Mononuclear cell (primary cell): ENCODE results near the gene KRT28. TPM values are rescaled to one million over a fixed set of nuclear protein-coding genes. Genes with fewer than 3 reads are reported as not detected.
"Not testable (repeated sequence)": the region's sequence is repeated elsewhere in the genome, so short reads cannot be mapped to it uniquely, and the experiment has no call there.

Source experiments
- H3K27me3 ChIP-seq: 2 replicates; pipeline ENCODE4 v1.6.0; 2011; ENCODE audit warnings: low read length, control low read depth; ENCODE audit not compliant: insufficient read depth
- H3K4me1 ChIP-seq: 2 replicates; pipeline ENCODE4 v1.5.1; 2011; ENCODE audit warnings: mild to moderate bottlenecking, low read length, control low read depth; ENCODE audit not compliant: insufficient read depth
- H3K4me3 ChIP-seq: 2 replicates; pipeline ENCODE4 v1.5.1; 2011; ENCODE audit warnings: mild to moderate bottlenecking, low read length, moderate library complexity
- H3K9me3 ChIP-seq: 2 replicates; pipeline ENCODE4 v1.5.1; 2011; ENCODE audit warnings: low read depth, mild to moderate bottlenecking, control low read depth, low read length
- total RNA-seq: library from RNA; depleted of rRNA; stranded (reverse); fragments of >200 nt; gene quantifications from one replicate; pipeline ENCODE4 v1.2.3, GENCODE V29; 2012

KRT28 gene
- total RNA-seq, 1 donor = not detected

GRCh38 chr17:40824015-40824832, 24.5 kb upstream of the KRT28 start:
- Histone ChIP-seq H3K9me3 (no peaks in the 10 kb centered on the region), H3K4me3 (no peak overlapping the region), H3K4me1 (peaks cover 4% of the 10 kb centered on the region), H3K27me3 (peaks cover 3% of the 10 kb centered on the region)

- Histone ChIP-seq H3K4me1 (peaks cover 10% of the 10 kb centered on the region), H3K9me3 (no peaks in the 10 kb centered on the region), H3K27me3 (peaks cover 3% of the 10 kb centered on the region), H3K4me3 (no peak within 1 kb of the TSS)
Measured at GRCh38 chr17:40822132-40822812, 22.5 kb upstream of the KRT28 start, which contains the start of gene KRT10. Gene KRT10, minus strand, starts transcription at chr17:40822614. Its CDS starts 29 bp downstream, at chr17:40822585.

DNA sequence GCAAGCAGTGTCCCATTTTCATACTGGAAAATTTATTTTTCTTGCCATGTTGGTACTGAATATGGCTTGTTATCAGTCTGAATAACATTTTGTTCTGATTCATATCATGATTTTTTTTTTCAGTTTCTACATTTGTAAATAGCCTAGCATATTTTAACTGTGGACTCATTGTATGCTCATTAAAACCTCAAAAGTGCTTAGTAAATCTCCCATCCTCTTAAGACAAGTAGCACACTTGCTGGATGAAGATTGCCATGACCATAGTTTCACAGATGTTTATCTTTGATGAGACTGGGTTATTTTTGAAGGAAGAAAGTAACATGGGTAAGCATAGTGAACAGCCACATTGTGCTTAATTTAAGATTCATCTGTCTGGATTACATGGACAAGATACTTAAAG, 21.8 kb upstream of the KRT28 start:
- peaks cover 10% of the 10 kb centered on the region for H3K4me1 ChIP-seq
- H3K4me3 ChIP-seq = no peak overlapping the region
- H3K27me3 ChIP-seq = peaks cover 3% of the 10 kb centered on the region
- no peaks in the 10 kb centered on the region for H3K9me3 ChIP-seq

GRCh38 chr17:40820228-40820838, 20.6 kb upstream of the KRT28 start:
- H3K27me3 ChIP-seq = peaks cover 3% of the 10 kb centered on the region
- H3K9me3 ChIP-seq = no peaks in the 10 kb centered on the region
- H3K4me3 ChIP-seq = no peak overlapping the region
- H3K4me1 ChIP-seq = peaks cover 10% of the 10 kb centered on the region

DNA sequence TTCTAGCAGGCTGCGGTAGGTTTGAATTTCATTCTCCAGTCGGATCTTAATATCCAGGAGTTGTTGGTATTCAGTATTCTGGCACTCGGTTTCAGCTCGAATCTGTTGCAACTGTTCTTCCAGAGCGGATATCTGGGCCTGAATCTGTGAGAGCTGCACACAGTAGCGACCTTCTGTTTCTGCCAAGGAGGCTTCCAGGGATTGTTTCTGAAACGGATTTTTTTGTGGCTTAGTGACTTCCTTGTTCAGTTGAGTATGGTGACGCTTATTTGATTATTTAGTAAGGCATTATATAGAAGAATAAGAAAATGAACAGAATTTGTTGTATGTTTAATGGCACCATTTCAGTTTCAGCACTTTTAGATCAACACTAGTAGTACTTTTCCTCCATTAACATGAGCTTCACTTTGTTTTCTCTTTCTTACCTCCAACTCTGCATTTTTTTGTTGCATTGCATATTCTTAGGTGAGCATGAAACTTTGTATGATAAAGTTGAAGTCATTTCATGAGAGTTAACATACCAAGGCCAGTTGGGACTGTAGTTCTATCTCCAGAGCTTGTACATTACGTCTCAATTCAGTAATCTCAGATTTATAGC, 19.9 kb upstream of the KRT28 start:
- H3K9me3 ChIP-seq = no peaks in the 10 kb centered on the region
- H3K4me3 ChIP-seq = peak overlapping the region; percentile 70
- H3K4me1 ChIP-seq = peaks cover 10% of the 10 kb centered on the region
- H3K27me3 ChIP-seq = peaks cover 8% of the 10 kb centered on the region

DNA sequence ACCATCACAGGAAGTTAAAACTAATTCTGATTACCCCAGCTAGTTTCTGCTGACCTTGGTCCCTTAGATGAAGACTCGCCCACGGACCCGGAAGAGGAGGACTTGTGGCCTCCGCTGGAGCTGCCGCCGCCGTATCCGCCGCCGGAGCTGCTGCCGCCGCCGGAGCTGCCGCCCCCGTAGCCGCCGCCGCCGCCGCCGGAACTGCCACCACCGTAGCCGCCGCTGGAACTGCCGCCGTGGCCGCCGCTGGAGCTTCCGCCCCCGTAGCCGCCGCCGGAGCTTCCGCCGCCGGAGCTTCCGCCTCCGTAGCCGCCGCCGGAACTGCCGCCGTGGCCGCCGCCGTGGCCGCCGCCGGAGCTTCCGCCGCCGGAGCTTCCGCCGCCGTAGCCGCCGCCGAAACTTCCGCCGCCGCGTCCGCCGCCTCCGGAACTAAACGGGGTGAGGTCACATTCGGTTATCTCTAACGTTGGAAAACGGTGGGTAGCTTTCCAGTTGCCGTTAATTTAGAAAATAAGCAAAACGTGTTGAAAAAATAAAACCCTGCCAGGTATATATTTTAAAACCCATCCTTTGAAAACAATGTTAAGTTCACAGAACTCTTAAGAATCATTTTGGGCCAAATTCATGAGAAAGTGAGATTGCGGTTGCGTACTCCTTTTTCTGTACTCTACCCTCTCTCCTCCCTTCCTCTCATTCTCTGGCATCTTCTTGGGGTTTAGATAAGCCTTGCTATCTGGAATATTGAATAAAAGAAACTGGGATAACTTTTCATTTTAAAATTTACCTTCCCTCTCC, 19.2 kb upstream of the KRT28 start:
- Histone ChIP-seq H3K27me3 (peaks cover 10% of the 10 kb centered on the region), H3K4me1 (peaks cover 10% of the 10 kb centered on the region), H3K4me3 (peak overlapping the region; percentile 70), H3K9me3 (no peaks in the 10 kb centered on the region)

GRCh38 chr17:40818343-40818732, 18.6 kb upstream of the KRT28 start:
- H3K4me3 ChIP-seq = peak overlapping the region; percentile 70

DNA sequence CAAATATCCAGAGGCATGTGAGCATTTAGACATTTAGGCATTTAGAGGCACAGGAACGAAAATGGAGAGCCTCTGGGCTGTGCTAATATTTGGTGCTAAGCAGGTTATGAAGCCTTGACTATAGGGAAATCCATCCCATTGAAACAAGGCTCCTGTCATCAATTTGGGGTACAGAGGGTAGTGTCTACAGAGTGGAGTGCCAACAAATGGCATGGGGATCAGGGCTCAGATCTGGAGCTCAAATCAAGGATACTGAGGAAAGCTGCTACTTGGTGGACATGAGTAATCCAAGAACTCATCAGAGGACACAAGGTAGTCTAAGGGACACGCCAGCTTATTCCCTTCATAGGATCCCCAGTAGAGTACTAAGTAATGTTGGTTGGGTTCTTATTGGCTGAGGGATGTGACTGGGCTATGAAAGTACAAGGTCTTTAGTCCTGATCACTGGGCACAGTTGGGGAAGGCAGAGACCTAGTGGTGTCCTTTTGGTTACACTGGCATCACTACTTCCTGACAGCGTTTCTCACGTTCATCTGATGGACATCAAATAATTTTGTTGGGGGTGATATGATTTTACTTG, 17.4 kb upstream of the KRT28 start:
- H3K4me1 ChIP-seq = peaks cover 10% of the 10 kb centered on the region
- no peak overlapping the region for H3K4me3 ChIP-seq
- no peaks in the 10 kb centered on the region for H3K9me3 ChIP-seq
- peaks cover 26% of the 10 kb centered on the region for H3K27me3 ChIP-seq

More at GRCh38 chr17:40818343-40818732, 18.6 kb upstream of the KRT28 start:
- Histone ChIP-seq H3K27me3 (peaks cover 15% of the 10 kb centered on the region), H3K4me1 (peaks cover 10% of the 10 kb centered on the region), H3K9me3 (no peaks in the 10 kb centered on the region)

- H3K4me3 ChIP-seq = no peak overlapping the region
- peaks cover 10% of the 10 kb centered on the region for H3K4me1 ChIP-seq
- H3K9me3 ChIP-seq = no peaks in the 10 kb centered on the region
- H3K27me3 ChIP-seq = peaks cover 33% of the 10 kb centered on the region
Measured at GRCh38 chr17:40816569-40816968, 16.8 kb upstream of the KRT28 start.

GRCh38 chr17:40815381-40815780, 15.6 kb upstream of the KRT28 start:
- no peaks in the 10 kb centered on the region for H3K9me3 ChIP-seq
- no peak overlapping the region for H3K4me3 ChIP-seq
- peaks cover 10% of the 10 kb centered on the region for H3K4me1 ChIP-seq
- peaks cover 41% of the 10 kb centered on the region for H3K27me3 ChIP-seq

- H3K4me3 ChIP-seq, H3K9me3 ChIP-seq: not testable (repeated sequence)
- peaks cover 48% of the 10 kb centered on the region for H3K27me3 ChIP-seq
- H3K4me1 ChIP-seq = peaks cover 10% of the 10 kb centered on the region
Measured at GRCh38 chr17:40814657-40815056, 14.9 kb upstream of the KRT28 start.

DNA sequence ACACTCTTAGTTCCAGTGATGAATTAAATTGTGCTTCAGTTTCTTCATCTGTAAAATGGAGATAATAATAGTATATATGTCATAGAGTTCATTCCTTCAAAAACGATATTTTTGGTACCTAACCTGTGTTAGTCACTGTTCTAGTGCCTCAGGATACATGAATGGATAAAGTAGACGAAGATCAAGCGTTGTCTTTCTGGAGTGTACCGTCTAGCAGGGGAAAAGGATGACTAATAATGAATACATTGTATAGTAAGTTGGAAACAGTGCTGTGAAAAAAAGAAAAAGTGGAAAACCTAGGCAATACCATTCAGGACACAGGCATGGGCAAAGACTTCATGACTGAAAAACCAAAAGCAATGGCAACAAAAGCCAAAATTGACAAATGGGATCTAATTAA, 14.0 kb upstream of the KRT28 start:
- peaks cover 5% of the 10 kb centered on the region for H3K4me1 ChIP-seq
- no peak overlapping the region for H3K4me3 ChIP-seq
- H3K27me3 ChIP-seq = peaks cover 56% of the 10 kb centered on the region
- H3K9me3 ChIP-seq = no peaks in the 10 kb centered on the region

- H3K4me3 ChIP-seq = no peak overlapping the region
- H3K9me3 ChIP-seq = no peaks in the 10 kb centered on the region
- no peaks in the 10 kb centered on the region for H3K4me1 ChIP-seq
- peaks cover 63% of the 10 kb centered on the region for H3K27me3 ChIP-seq
Measured at GRCh38 chr17:40812639-40813038, 12.9 kb upstream of the KRT28 start.

DNA sequence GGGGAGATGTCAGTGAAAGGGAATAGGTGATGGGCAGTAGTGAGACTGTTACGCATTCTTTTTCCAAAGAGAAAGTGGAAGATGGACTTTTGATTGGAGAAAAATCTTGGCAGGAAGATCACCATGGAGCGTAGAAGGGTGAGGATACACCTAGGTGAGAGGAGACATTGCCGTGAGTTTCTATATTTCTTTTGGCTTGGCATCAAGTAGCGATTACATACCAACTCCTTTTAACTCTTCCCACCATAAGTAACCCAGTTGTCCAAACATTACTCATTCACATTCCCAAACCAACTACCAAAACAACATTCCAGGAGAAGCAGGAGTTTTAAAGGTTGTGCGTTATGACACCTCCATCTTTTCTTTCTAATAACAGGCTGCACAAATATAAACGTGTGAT, 10.7 kb upstream of the KRT28 start:
- H3K9me3 ChIP-seq = no peaks in the 10 kb centered on the region
- H3K4me1 ChIP-seq = no peaks in the 10 kb centered on the region
- peaks cover 83% of the 10 kb centered on the region for H3K27me3 ChIP-seq
- H3K4me3 ChIP-seq = no peak overlapping the region
